ENCODE measurements around the gene CLDN16.

DNA sequence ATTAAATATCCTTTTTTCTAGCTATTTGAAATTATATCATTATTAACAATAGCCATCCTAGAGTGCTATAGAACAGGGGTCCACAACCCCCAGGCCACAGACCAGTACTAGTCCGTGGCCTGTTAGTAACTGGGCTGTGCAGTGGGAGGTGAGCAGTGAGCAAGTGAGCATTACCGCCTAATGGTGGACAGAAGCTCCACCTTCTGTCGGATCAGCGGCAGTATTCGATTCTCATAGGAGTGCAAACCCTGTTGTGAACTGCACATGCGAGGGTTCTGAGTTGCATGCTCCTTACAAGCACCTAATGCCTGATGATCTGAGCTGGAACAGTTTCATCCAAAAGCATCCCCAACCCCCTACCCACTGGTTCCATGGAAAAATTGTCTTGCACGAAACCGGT lies 11.7 kb downstream of the CLDN16 start:
- TF ChIP-seq CTCF (IDR thresholded peaks at IDR 0.05) (no peak), POLR2A (IDR thresholded peaks at IDR 0.05) (no peak), EP300 (IDR thresholded peaks at IDR 0.05) (no peak)

Data from stomach (tissue), 4 donors.